Measurements from ENCODE around the gene JARID2.

Gene JARID2

DNA sequence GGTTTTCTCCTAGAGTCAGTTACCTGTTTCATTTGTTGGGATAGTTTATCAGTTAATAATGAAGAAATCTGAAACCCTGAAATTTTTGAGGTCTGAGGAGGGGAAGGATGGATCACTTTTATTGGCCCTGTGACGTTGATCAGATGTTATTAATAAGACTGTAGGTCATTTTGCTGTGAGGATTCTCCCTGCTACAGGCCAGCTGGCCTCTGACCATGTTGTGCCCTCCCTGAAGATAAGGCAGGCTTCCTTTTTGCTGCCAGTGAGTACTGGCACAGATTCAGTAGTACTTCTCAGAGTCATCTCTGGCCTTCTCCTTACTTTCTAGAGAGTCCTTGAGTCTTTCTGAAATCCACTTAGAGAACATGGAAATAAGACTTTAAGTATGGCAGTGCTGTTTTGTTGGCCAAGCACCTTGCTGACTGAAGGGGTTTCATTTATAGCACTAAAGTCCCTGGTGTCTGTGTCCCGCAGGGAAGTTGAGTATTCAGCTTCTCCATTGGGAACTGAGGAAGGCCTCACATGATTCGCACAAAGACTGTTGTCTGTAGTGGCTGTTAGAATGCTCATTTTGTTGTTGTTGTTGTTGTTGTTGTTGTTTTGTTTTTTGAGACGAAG, 214.3 kb downstream of the JARID2 start:
- Histone ChIP-seq H3K9ac (ENCODE audit: low read depth, low read length) (no peak overlapping the region), H3K9me3 (ENCODE audit: control insufficient read depth, insufficient read depth, low read length) (no peaks in the 10 kb centered on the region), H3K4me1 (ENCODE audit: insufficient read depth, low read length) (peaks cover 40% of the 10 kb centered on the region), H3K36me3 (ENCODE audit: insufficient read depth, low read length) (peaks cover 4% of the 10 kb centered on the region)

GRCh38 chr6:15461127-15461944, 215.5 kb downstream of the JARID2 start:
- H3K4me1 ChIP-seq (ENCODE audit: insufficient read depth, low read length), result peaks cover 40% of the 10 kb centered on the region
- peaks cover 10% of the 10 kb centered on the region for H3K36me3 ChIP-seq (ENCODE audit: insufficient read depth, low read length)
- H3K9ac ChIP-seq (ENCODE audit: low read depth, low read length), result no peak overlapping the region
- no peaks in the 10 kb centered on the region for H3K9me3 ChIP-seq (ENCODE audit: control insufficient read depth, insufficient read depth, low read length)

- H3K4me1 ChIP-seq (ENCODE audit: insufficient read depth, low read length), result peaks cover 40% of the 10 kb centered on the region
- H3K36me3 ChIP-seq (ENCODE audit: insufficient read depth, low read length), result peaks cover 10% of the 10 kb centered on the region
- no peak overlapping the region for H3K9ac ChIP-seq (ENCODE audit: low read depth, low read length)
- H3K9me3 ChIP-seq (ENCODE audit: control insufficient read depth, insufficient read depth, low read length), result no peaks in the 10 kb centered on the region
These were observed 216.4 kb downstream of the JARID2 start for GRCh38 chr6:15462256-15462655.

DNA sequence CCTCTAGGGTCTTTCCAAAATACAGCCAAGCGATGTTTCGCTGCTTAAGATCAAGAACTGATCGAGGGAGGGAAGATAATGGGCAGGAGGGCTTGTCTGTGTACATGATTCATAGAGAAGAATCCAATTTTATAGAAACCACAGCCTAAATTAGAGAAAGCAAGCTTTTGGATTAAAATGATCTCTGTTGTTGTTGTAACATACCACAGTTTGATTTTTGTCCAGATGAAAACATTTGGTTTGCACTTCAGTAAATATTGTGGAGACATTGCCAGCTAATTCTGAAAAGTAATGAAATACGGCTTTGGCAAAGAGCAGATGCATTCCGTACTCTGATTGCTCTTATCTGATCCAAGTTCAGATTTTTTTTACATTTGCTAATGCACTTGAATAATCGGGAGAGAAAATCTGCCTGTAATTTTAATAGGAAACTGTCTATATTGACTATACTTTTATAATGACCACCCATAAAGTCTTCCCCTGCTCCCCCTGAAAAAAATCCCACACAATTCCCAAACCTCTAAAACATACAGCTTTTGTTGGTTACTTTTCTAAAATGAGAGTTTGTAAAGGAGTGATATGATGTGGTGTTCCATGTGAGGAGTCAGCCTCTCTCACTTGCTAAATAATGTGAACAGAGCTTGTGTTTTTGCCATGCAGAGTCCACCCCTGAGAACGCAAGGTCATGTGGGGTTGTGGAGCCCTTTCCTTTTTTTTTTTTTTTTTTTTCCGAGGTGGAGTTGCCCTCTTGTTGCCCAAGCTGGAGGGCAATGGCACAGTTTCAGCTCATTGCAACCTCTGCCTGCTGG, 217.1 kb downstream of the JARID2 start:
- H3K9me3 ChIP-seq (ENCODE audit: control insufficient read depth, insufficient read depth, low read length), result no peaks in the 10 kb centered on the region

GRCh38 chr6:15464211-15464725, 218.4 kb downstream of the JARID2 start:
- Histone ChIP-seq H3K9me3 (ENCODE audit: control insufficient read depth, insufficient read depth, low read length) (no peaks in the 10 kb centered on the region), H3K36me3 (ENCODE audit: insufficient read depth, low read length) (peaks cover 17% of the 10 kb centered on the region), H3K4me1 (ENCODE audit: insufficient read depth, low read length) (peaks cover 25% of the 10 kb centered on the region), H3K9ac (ENCODE audit: low read depth, low read length) (no peak overlapping the region)

More for the DNA sequence above, 217.1 kb downstream of the JARID2 start:
- H3K9ac ChIP-seq (ENCODE audit: low read depth, low read length), result no peak overlapping the region
- peaks cover 38% of the 10 kb centered on the region for H3K4me1 ChIP-seq (ENCODE audit: insufficient read depth, low read length)
- H3K36me3 ChIP-seq (ENCODE audit: insufficient read depth, low read length), result peaks cover 10% of the 10 kb centered on the region

GRCh38 chr6:15465212-15465611, 219.3 kb downstream of the JARID2 start:
- Histone ChIP-seq H3K36me3 (ENCODE audit: insufficient read depth, low read length) (peaks cover 23% of the 10 kb centered on the region), H3K4me1 (ENCODE audit: insufficient read depth, low read length) (peaks cover 16% of the 10 kb centered on the region), H3K9me3 (ENCODE audit: control insufficient read depth, insufficient read depth, low read length) (no peaks in the 10 kb centered on the region), H3K9ac (ENCODE audit: low read depth, low read length) (no peak overlapping the region)

- H3K9me3 ChIP-seq (ENCODE audit: control insufficient read depth, insufficient read depth, low read length), result no peaks in the 10 kb centered on the region
- H3K9ac ChIP-seq (ENCODE audit: low read depth, low read length), result no peak overlapping the region
- H3K4me1 ChIP-seq (ENCODE audit: insufficient read depth, low read length), result peaks cover 8% of the 10 kb centered on the region; the same call in 1 of the 2 replicates
- H3K36me3 ChIP-seq (ENCODE audit: insufficient read depth, low read length), result peaks cover 40% of the 10 kb centered on the region
These were observed 224.9 kb downstream of the JARID2 start for GRCh38 chr6:15470746-15471145.

GRCh38 chr6:15472621-15473020, 226.8 kb downstream of the JARID2 start:
- Histone ChIP-seq H3K9ac (ENCODE audit: low read depth, low read length) (no peak overlapping the region), H3K4me1 (ENCODE audit: insufficient read depth, low read length) (peaks cover 15% of the 10 kb centered on the region), H3K9me3 (ENCODE audit: control insufficient read depth, insufficient read depth, low read length) (no peaks in the 10 kb centered on the region), H3K36me3 (ENCODE audit: insufficient read depth, low read length) (peaks cover 37% of the 10 kb centered on the region)

DNA sequence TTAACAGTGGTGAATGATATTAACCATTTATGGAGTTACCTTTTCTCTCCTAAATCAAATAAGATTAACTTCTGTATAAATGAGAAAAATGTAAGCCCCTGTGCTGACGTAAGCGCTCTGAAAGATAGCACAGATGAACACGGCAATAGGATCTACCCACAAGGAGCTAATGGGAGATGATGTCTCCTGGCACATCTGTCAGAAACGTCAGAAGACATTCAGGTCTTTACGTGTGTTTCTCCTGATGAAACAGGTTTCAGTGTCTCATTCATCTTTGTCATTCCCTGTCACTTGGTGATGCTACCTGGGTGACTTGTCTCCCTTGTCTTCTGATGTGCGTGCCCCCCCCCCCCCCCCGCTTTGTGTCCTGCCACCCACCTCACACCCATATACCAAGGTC, 227.3 kb downstream of the JARID2 start:
- H3K36me3 ChIP-seq (ENCODE audit: insufficient read depth, low read length), result peaks cover 37% of the 10 kb centered on the region
- H3K9me3 ChIP-seq (ENCODE audit: control insufficient read depth, insufficient read depth, low read length), result no peaks in the 10 kb centered on the region
- peaks cover 19% of the 10 kb centered on the region for H3K4me1 ChIP-seq (ENCODE audit: insufficient read depth, low read length)
- no peak overlapping the region for H3K9ac ChIP-seq (ENCODE audit: low read depth, low read length)

DNA sequence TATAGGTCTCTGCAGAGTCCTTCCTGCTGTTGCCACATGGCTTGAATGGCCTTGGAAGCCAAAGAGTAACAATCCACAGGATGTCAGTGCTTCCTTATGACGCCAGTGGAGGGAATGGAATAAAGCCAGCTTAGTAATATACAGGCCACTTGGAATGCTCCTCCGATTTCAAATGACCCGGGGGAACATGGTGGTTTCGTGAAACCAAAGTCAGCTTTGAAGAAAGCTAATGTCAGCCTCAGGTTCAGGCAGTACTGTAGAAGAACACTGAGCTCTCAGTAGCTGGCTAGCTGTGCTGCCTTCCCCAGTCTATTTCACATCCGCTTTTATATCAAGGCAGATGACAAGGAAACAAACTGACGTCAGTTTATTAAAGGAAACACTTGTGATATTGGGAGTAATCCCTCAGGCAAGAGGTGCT, 227.9 kb downstream of the JARID2 start:
- H3K9me3 ChIP-seq (ENCODE audit: control insufficient read depth, insufficient read depth, low read length), result no peaks in the 10 kb centered on the region
- peaks cover 32% of the 10 kb centered on the region for H3K36me3 ChIP-seq (ENCODE audit: insufficient read depth, low read length)
- H3K9ac ChIP-seq (ENCODE audit: low read depth, low read length), result no peak overlapping the region
- peaks cover 19% of the 10 kb centered on the region for H3K4me1 ChIP-seq (ENCODE audit: insufficient read depth, low read length)

GRCh38 chr6:15474196-15474595, 228.3 kb downstream of the JARID2 start:
- H3K4me1 ChIP-seq (ENCODE audit: insufficient read depth, low read length), result peaks cover 24% of the 10 kb centered on the region
- H3K9ac ChIP-seq (ENCODE audit: low read depth, low read length), result no peak overlapping the region
- no peaks in the 10 kb centered on the region for H3K9me3 ChIP-seq (ENCODE audit: control insufficient read depth, insufficient read depth, low read length)
- peaks cover 30% of the 10 kb centered on the region for H3K36me3 ChIP-seq (ENCODE audit: insufficient read depth, low read length)

GRCh38 chr6:15475261-15475660, 229.4 kb downstream of the JARID2 start:
- Histone ChIP-seq H3K9ac (ENCODE audit: low read depth, low read length) (no peak overlapping the region), H3K4me1 (ENCODE audit: insufficient read depth, low read length) (peaks cover 30% of the 10 kb centered on the region), H3K36me3 (ENCODE audit: insufficient read depth, low read length) (peaks cover 24% of the 10 kb centered on the region)

DNA sequence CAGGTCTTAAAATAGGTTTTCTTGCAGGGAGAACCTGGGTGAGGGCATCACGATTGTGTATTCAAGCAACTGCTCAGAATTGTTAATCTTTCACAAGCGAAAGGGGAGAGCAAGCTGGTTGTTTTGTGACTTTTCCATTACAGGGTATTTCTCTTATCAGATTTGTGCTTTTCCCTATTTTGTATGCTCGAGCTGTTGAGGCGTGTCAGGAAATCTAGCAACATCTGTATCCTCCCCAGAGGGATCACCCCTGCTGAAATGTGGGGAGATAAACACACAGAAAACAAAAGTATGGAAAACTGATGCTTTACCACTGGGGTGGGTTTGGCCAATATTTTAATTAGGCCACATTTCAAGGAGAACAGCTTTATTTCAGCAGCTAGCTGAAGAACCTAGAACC, 230.0 kb downstream of the JARID2 start:
- H3K9me3 ChIP-seq (ENCODE audit: control insufficient read depth, insufficient read depth, low read length), result no peaks in the 10 kb centered on the region
- peaks cover 19% of the 10 kb centered on the region for H3K36me3 ChIP-seq (ENCODE audit: insufficient read depth, low read length)
- H3K9ac ChIP-seq (ENCODE audit: low read depth, low read length), result no peak overlapping the region
- peaks cover 34% of the 10 kb centered on the region for H3K4me1 ChIP-seq (ENCODE audit: insufficient read depth, low read length)

More at GRCh38 chr6:15475261-15475660, 229.4 kb downstream of the JARID2 start:
- H3K9me3 ChIP-seq (ENCODE audit: control insufficient read depth, insufficient read depth, low read length), result no peaks in the 10 kb centered on the region

DNA sequence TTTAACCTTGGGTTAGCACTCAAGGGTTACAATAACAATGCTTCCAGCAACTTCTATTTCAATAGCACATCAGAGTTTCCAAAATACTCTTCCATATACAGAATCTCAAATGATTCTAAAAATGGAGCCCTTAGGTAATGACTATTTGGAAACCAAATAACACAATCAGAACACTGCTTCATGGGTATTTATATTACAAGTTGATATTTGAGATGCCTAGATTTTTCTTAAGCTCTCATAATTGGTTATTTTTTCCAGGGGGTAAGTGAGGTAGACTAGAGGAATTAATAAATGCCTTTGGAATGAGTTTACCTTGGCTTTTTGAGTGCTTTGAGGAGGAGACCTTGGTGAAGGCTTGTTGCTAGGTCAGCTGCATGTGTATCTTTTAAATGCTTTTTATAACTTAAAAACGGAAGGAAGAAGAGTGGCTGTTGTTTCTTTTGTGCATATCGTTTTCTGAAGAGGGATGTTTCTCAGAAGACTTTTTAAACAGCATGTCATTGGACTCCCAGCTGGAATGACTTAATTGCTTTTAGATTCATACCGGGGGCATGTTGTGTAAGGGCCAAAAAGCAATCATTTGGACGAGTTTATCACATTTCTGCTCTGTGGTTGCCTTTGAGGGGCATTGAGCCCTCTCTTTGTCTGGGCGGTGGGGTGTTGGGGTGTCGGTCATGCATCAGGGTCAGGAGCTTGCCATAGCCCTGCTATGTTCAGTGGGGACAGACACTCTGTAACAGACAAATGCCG, 230.9 kb downstream of the JARID2 start:
- no peaks in the 10 kb centered on the region for H3K9me3 ChIP-seq (ENCODE audit: control insufficient read depth, insufficient read depth, low read length)
- peaks cover 22% of the 10 kb centered on the region for H3K36me3 ChIP-seq (ENCODE audit: insufficient read depth, low read length)
- no peak overlapping the region for H3K9ac ChIP-seq (ENCODE audit: low read depth, low read length)
- peaks cover 37% of the 10 kb centered on the region for H3K4me1 ChIP-seq (ENCODE audit: insufficient read depth, low read length)

Data from ES-I3 (cell line).